Testis (tissue), 2 donors: ENCODE data around the gene LCOR.

Experiments used
- CTCF ChIP-seq, 3 experiments: fragments of 450-650 bp in 2 of 3; fragments of 200-600 bp in 1 of 3; sonication (generic) in 1 of 3; IDR thresholded peaks; one replicate each; pipeline ENCODE4 v1.5.1; 2016 to 2019; ENCODE audit warnings: antibody characterized with exemption in 3 of 3, mild to moderate bottlenecking in 2 of 3, moderate library complexity in 1 of 3
- POLR2A ChIP-seq: fragments of 450-650 bp; IDR thresholded peaks from one replicate; pipeline ENCODE4 v1.6.1; 2017; ENCODE audit warnings: antibody characterized with exemption, mild to moderate bottlenecking, moderate library complexity

- no peak for TF ChIP-seq CTCF (IDR thresholded peaks at IDR 0.05)
- TF ChIP-seq POLR2A: no peak
Measured at GRCh38 chr10:96803288-96803664, 28.8 kb upstream of the LCOR start.
